ENCODE data around the gene ALG14.
"Not testable (repeated sequence)": the region's sequence is repeated elsewhere in the genome, so short reads cannot be mapped to it uniquely, and the experiment has no call there.

The ALG14 gene

DNA sequence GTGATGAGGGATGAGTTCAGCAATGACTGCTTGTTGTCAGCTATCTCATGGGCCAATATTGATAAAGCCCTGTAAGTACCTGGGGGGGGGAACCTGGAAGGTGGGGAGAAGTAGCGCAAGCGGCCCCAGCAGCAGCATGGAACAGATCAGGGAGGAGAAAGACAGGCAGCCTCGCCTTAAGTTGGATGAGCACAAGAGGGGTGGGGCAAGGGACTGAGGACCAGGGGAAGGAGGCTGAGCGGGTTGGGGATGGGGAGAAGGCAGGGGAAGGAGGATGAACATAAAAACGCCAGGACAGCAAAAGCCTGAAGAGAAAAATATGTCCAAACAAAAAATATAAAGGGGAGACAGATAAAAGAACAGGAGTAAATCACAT lies 70.6 kb downstream of the ALG14 start:
- Histone ChIP-seq H3K4me1 (ENCODE audit: control insufficient read depth, insufficient read depth, low read length) (peaks cover 40% of the 10 kb centered on the region), H3K4me3 (ENCODE audit: insufficient read depth, low read depth, low read length) (no peak overlapping the region), H3K27me3 (ENCODE audit: control insufficient read depth, insufficient read depth, low read length, poor library complexity, severe bottlenecking) (no peaks in the 10 kb centered on the region), H3K27ac (ENCODE audit: insufficient read depth, low read depth, low read length, poor library complexity, severe bottlenecking) (no peak overlapping the region), H3K36me3 (ENCODE audit: control insufficient read depth, insufficient read depth, low read length) (no peaks in the 10 kb centered on the region), H3K9me3 (ENCODE audit: control insufficient read depth, low read length) (no peaks in the 10 kb centered on the region)
- 62 to 65% methylated on average over 5 of the region's 5 CpGs for WGBS, 2 experiments

- Histone ChIP-seq H3K9me3 (ENCODE audit: control insufficient read depth, low read length) (no peaks in the 10 kb centered on the region), H3K4me3 (ENCODE audit: insufficient read depth, low read depth, low read length) (no peak overlapping the region), H3K27me3 (ENCODE audit: control insufficient read depth, insufficient read depth, low read length, poor library complexity, severe bottlenecking) (no peaks in the 10 kb centered on the region), H3K27ac (ENCODE audit: insufficient read depth, low read depth, low read length, poor library complexity, severe bottlenecking) (no peak overlapping the region), H3K36me3 (ENCODE audit: control insufficient read depth, insufficient read depth, low read length) (no peaks in the 10 kb centered on the region), H3K4me1 (ENCODE audit: control insufficient read depth, insufficient read depth, low read length) (peaks cover 40% of the 10 kb centered on the region)
- WGBS, 2 experiments = 86 to 87% methylated on average over 4 of the region's 4 CpGs
Observed at GRCh38 chr1:94999456-95000131, 73.2 kb downstream of the ALG14 start.

GRCh38 chr1:94998748-94999147 lies 74.0 kb downstream of the ALG14 start:
- no peaks in the 10 kb centered on the region for H3K36me3 ChIP-seq (ENCODE audit: control insufficient read depth, insufficient read depth, low read length)
- no peak overlapping the region for H3K4me3 ChIP-seq (ENCODE audit: insufficient read depth, low read depth, low read length)
- H3K9me3 ChIP-seq (ENCODE audit: control insufficient read depth, low read length) = no peaks in the 10 kb centered on the region
- 94 to 100% methylated on average over 2 of the region's 2 CpGs for WGBS, 2 experiments
- H3K27me3 ChIP-seq (ENCODE audit: control insufficient read depth, insufficient read depth, low read length, poor library complexity, severe bottlenecking) = no peaks in the 10 kb centered on the region
- peaks cover 40% of the 10 kb centered on the region for H3K4me1 ChIP-seq (ENCODE audit: control insufficient read depth, insufficient read depth, low read length)
- H3K27ac ChIP-seq (ENCODE audit: insufficient read depth, low read depth, low read length, poor library complexity, severe bottlenecking) = no peak overlapping the region

GRCh38 chr1:94998114-94998513 lies 74.6 kb downstream of the ALG14 start:
- H3K27ac ChIP-seq (ENCODE audit: insufficient read depth, low read depth, low read length, poor library complexity, severe bottlenecking) = no peak overlapping the region
- H3K4me3 ChIP-seq (ENCODE audit: insufficient read depth, low read depth, low read length) = no peak overlapping the region
- H3K27me3 ChIP-seq (ENCODE audit: control insufficient read depth, insufficient read depth, low read length, poor library complexity, severe bottlenecking) = no peaks in the 10 kb centered on the region
- H3K9me3 ChIP-seq (ENCODE audit: control insufficient read depth, low read length) = no peaks in the 10 kb centered on the region
- H3K4me1 ChIP-seq (ENCODE audit: control insufficient read depth, insufficient read depth, low read length) = peaks cover 40% of the 10 kb centered on the region
- H3K36me3 ChIP-seq (ENCODE audit: control insufficient read depth, insufficient read depth, low read length) = no peaks in the 10 kb centered on the region
- 36 to 51% methylated on average over 3 of the region's 3 CpGs for WGBS, 2 experiments

GRCh38 chr1:94995536-94995935 lies 77.2 kb downstream of the ALG14 start:
- H3K27ac ChIP-seq (ENCODE audit: insufficient read depth, low read depth, low read length, poor library complexity, severe bottlenecking); H3K36me3 ChIP-seq (ENCODE audit: control insufficient read depth, insufficient read depth, low read length); H3K4me3 ChIP-seq (ENCODE audit: insufficient read depth, low read depth, low read length); H3K9me3 ChIP-seq (ENCODE audit: control insufficient read depth, low read length); H3K27me3 ChIP-seq (ENCODE audit: control insufficient read depth, insufficient read depth, low read length, poor library complexity, severe bottlenecking): not testable (repeated sequence)
- peaks cover 26% of the 10 kb centered on the region for H3K4me1 ChIP-seq (ENCODE audit: control insufficient read depth, insufficient read depth, low read length)
- 90 to 96% methylated on average over 6 of the region's 6 CpGs for WGBS, 2 experiments

- Histone ChIP-seq H3K4me1 (ENCODE audit: control insufficient read depth, insufficient read depth, low read length) (peaks cover 23% of the 10 kb centered on the region), H3K4me3 (ENCODE audit: insufficient read depth, low read depth, low read length) (no peak overlapping the region), H3K9me3 (ENCODE audit: control insufficient read depth, low read length) (no peaks in the 10 kb centered on the region), H3K27me3 (ENCODE audit: control insufficient read depth, insufficient read depth, low read length, poor library complexity, severe bottlenecking) (no peaks in the 10 kb centered on the region), H3K27ac (ENCODE audit: insufficient read depth, low read depth, low read length, poor library complexity, severe bottlenecking) (no peak overlapping the region), H3K36me3 (ENCODE audit: control insufficient read depth, insufficient read depth, low read length) (no peaks in the 10 kb centered on the region)
- WGBS, 2 experiments = 92 to 100% methylated on average over 1 to 2 of the region's 2 CpGs
Observed at GRCh38 chr1:94994805-94995204, 77.9 kb downstream of the ALG14 start.

DNA sequence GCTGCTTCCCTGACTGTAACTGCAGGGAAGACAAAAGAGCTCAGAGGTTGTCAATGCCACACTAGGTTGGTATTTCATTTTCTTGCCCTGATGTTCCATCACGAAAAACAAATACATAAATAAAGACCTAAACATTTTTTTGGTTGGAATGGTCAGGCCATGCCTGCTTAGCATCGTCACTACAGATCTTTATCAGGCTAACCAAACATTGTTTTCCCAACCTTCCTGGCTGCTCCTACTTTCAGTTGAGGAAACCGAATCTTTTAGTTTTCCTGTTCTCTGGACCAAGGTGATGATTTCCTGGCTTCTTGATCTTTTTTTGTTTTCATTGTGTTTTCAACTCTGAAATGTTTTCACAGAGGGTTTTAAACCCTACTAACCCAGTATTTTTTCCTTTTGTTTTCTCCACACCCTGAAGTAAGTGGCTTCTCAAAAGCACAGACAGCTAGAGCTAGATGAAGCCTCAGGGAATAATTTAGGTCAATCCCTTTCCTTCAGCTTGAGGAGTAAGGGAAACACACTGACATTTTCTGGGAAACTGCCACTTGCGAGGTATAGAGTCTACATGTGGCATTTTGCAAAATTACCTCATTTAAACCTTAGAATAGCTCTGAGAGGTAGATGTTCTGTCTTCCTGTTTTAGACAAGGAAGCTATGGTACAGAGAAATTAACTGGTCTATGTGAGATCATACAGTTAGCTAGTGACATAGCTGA lies 78.7 kb downstream of the ALG14 start:
- H3K27ac ChIP-seq (ENCODE audit: insufficient read depth, low read depth, low read length, poor library complexity, severe bottlenecking) = no peak overlapping the region
- H3K4me1 ChIP-seq (ENCODE audit: control insufficient read depth, insufficient read depth, low read length) = peaks cover 17% of the 10 kb centered on the region
- WGBS, 2 experiments = 96 to 98% methylated on average over 4 of the region's 4 CpGs

DNA sequence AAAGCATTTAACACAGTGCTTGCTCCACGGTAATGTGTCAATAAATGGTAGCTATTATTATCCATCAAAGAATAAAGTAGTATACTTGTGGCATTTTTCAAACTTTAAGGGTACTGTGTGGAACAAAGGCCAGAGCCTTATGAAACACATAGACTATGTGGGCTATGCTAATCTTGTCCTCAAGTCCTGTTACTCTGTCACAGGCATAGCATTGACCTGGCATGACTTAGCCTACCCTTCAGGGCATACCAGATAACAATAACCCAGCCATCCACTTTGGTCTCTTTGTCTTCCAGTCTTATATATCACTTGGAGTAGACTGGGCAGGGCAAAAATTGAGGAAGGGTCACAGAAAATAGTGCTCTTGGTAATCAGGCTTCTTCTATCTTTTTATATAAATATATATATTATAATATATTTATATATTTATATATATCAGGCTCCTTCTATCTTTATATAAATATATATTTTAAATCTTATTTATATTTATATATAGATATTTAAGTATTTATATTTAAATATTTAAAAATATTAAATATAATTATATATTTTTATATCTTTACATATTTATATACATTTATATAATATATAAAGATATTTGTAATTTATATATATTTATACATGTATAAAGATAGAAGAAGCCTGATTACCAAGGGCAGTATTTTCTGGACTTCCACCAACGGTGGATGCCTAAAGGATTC lies 79.7 kb downstream of the ALG14 start:
- no peaks in the 10 kb centered on the region for H3K27me3 ChIP-seq (ENCODE audit: control insufficient read depth, insufficient read depth, low read length, poor library complexity, severe bottlenecking)
- H3K36me3 ChIP-seq (ENCODE audit: control insufficient read depth, insufficient read depth, low read length) = no peaks in the 10 kb centered on the region
- WGBS, 2 experiments = 93 to 99% methylated on average over 2 of the region's 2 CpGs
- no peak overlapping the region for H3K4me3 ChIP-seq (ENCODE audit: insufficient read depth, low read depth, low read length)
- H3K4me1 ChIP-seq (ENCODE audit: control insufficient read depth, insufficient read depth, low read length) = peaks cover 6% of the 10 kb centered on the region
- no peak overlapping the region for H3K27ac ChIP-seq (ENCODE audit: insufficient read depth, low read depth, low read length, poor library complexity, severe bottlenecking)
- H3K9me3 ChIP-seq (ENCODE audit: control insufficient read depth, low read length) = no peaks in the 10 kb centered on the region

More for the DNA sequence above, 78.7 kb downstream of the ALG14 start:
- H3K36me3 ChIP-seq (ENCODE audit: control insufficient read depth, insufficient read depth, low read length) = no peaks in the 10 kb centered on the region
- H3K9me3 ChIP-seq (ENCODE audit: control insufficient read depth, low read length) = no peaks in the 10 kb centered on the region
- no peaks in the 10 kb centered on the region for H3K27me3 ChIP-seq (ENCODE audit: control insufficient read depth, insufficient read depth, low read length, poor library complexity, severe bottlenecking)
- no peak overlapping the region for H3K4me3 ChIP-seq (ENCODE audit: insufficient read depth, low read depth, low read length)

- Histone ChIP-seq H3K4me3 (ENCODE audit: insufficient read depth, low read depth, low read length) (no peak overlapping the region), H3K36me3 (ENCODE audit: control insufficient read depth, insufficient read depth, low read length) (no peaks in the 10 kb centered on the region), H3K4me1 (ENCODE audit: control insufficient read depth, insufficient read depth, low read length) (no peaks in the 10 kb centered on the region), H3K9me3 (ENCODE audit: control insufficient read depth, low read length) (no peaks in the 10 kb centered on the region), H3K27ac (ENCODE audit: insufficient read depth, low read depth, low read length, poor library complexity, severe bottlenecking) (no peak overlapping the region), H3K27me3 (ENCODE audit: control insufficient read depth, insufficient read depth, low read length, poor library complexity, severe bottlenecking) (no peaks in the 10 kb centered on the region)
- 95 to 97% methylated on average over 5 of the region's 5 CpGs for WGBS, 2 experiments
Observed at GRCh38 chr1:94992161-94992560, 80.6 kb downstream of the ALG14 start.

DNA sequence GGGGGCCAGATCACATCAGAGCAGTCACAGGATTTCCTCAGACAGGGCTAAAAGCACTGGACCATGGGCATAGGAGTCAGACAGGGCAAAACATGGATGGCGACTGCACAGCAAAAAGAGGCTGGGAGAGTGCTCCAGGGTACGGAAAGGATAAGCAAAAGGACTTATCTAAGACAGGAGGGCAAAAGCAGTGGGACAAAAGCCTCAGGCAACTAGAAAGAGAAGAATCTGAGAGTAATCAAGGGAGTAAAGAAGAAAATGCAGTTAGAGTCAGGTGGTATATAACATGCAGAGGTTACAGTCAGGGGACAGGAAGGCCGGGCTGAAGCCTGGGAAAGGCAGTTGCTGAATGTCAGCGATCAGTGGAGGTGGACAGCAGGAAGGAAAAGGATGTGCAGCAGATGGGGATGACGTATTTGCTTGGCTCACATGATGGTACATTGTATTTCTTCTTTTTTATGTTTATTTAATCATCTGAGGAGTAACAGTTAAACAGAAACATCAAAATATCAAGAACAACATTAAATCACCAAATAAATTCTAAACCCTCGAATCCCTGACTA lies 82.8 kb downstream of the ALG14 start:
- H3K4me3 ChIP-seq (ENCODE audit: insufficient read depth, low read depth, low read length) = no peak overlapping the region
- H3K4me1 ChIP-seq (ENCODE audit: control insufficient read depth, insufficient read depth, low read length) = no peaks in the 10 kb centered on the region
- no peak overlapping the region for H3K27ac ChIP-seq (ENCODE audit: insufficient read depth, low read depth, low read length, poor library complexity, severe bottlenecking)
- no peaks in the 10 kb centered on the region for H3K36me3 ChIP-seq (ENCODE audit: control insufficient read depth, insufficient read depth, low read length)
- H3K27me3 ChIP-seq (ENCODE audit: control insufficient read depth, insufficient read depth, low read length, poor library complexity, severe bottlenecking) = no peaks in the 10 kb centered on the region
- WGBS, 2 experiments = 94 to 97% methylated on average over 6 of the region's 6 CpGs
- no peaks in the 10 kb centered on the region for H3K9me3 ChIP-seq (ENCODE audit: control insufficient read depth, low read length)
